ENCODE measurements around the gene SLC25A10. TPM values are rescaled to one million over a fixed set of nuclear protein-coding genes. Genes with fewer than 3 reads are reported as not detected.

Gene SLC25A10
- total RNA-seq, 1 donor from 2014 or later = 28.8 TPM

DNA sequence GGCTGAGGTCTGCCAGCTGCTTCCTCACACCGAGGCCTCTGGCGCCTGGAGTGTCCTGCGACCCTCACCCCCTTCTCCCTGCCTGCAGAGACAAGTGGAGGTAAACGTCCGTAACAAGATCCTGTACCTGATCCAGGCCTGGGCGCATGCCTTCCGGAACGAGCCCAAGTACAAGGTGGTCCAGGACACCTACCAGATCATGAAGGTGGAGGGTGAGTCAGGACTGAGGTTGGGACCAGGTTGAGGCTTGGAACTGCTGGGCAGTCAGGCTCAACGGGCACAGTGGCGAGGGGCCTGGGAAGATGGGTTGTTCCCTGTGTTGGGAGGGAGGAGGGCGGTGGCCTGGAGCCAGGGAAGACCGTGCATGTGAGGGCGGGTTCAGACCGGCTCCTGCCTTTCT, 23.5 kb upstream of the SLC25A10 start:
- H3K27ac Mint-ChIP-seq (ENCODE audit: unreplicated experiment) = no peak overlapping the region
- H3K4me3 Mint-ChIP-seq = no peak overlapping the region
- TF ChIP-seq, protein P1, sequence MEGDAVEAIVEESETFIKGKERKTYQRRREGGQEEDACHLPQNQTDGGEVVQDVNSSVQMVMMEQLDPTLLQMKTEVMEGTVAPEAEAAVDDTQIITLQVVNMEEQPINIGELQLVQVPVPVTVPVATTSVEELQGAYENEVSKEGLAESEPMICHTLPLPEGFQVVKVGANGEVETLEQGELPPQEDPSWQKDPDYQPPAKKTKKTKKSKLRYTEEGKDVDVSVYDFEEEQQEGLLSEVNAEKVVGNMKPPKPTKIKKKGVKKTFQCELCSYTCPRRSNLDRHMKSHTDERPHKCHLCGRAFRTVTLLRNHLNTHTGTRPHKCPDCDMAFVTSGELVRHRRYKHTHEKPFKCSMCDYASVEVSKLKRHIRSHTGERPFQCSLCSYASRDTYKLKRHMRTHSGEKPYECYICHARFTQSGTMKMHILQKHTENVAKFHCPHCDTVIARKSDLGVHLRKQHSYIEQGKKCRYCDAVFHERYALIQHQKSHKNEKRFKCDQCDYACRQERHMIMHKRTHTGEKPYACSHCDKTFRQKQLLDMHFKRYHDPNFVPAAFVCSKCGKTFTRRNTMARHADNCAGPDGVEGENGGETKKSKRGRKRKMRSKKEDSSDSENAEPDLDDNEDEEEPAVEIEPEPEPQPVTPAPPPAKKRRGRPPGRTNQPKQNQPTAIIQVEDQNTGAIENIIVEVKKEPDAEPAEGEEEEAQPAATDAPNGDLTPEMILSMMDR (conservative IDR thresholded peaks at IDR 0.05) = no peak
- H3K4me1 Mint-ChIP-seq = peaks cover 9% of the 10 kb centered on the region
- no peak for DNase-seq (ENCODE audit: low read depth, low spot score)
- H3K36me3 Mint-ChIP-seq (ENCODE audit: low read depth) = peaks cover 2% of the 10 kb centered on the region
- H3K9me3 Mint-ChIP-seq = no peaks in the 10 kb centered on the region
- H3K27me3 Mint-ChIP-seq (ENCODE audit: low read depth) = no peaks in the 10 kb centered on the region

DNA sequence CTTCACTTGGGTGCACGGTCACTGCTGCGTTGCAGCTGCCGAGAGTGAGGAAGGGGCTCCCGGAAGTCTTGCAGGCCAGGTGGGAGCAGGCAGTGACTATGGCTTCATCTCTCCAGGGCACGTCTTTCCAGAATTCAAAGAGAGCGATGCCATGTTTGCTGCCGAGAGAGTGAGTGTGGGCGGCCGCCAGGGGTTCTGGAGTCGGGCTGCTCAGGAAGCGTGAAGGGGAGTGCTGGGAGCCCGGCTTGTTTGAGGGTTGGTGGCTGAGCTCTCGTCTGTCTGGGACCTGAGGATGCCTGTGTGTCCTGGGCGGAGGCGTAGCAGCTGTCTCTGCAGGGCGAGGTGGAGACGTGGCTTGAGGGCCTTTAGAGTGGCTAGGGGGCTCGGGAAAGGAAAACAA, 22.0 kb upstream of the SLC25A10 start:
- Mint-ChIP-seq H3K27me3 (ENCODE audit: low read depth) (no peaks in the 10 kb centered on the region), H3K36me3 (ENCODE audit: low read depth) (peaks cover 2% of the 10 kb centered on the region), H3K4me3 (peak overlapping the region; percentile 15), H3K27ac (ENCODE audit: unreplicated experiment) (no peak overlapping the region), H3K9me3 (no peaks in the 10 kb centered on the region), H3K4me1 (no peaks in the 10 kb centered on the region)
- TF ChIP-seq, protein P1 (conservative IDR thresholded peaks at IDR 0.05) = no peak
- no peak for DNase-seq (ENCODE audit: low read depth, low spot score)

DNA sequence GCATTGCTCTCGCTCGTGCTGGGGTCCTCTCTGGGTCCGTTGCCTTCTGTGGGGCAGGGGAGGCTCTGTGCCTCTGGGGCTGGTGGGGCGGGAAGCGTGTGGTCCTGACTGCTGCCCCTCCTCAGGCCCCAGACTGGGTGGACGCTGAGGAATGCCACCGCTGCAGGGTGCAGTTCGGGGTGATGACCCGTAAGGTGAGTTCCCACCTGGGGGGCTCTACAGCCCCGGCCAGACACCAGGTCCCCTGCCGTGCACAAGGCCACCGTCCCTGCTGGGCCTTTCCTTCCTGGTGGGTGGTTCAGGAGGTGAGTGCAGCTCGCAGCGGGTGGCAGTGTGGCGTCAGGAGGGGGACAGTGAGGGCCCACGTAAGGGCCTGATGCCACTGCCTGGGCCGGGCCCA, 21.5 kb upstream of the SLC25A10 start:
- TF ChIP-seq, protein P1 (conservative IDR thresholded peaks at IDR 0.05) = no peak
- Mint-ChIP-seq H3K27me3 (ENCODE audit: low read depth) (no peaks in the 10 kb centered on the region), H3K36me3 (ENCODE audit: low read depth) (peaks cover 2% of the 10 kb centered on the region), H3K4me1 (no peaks in the 10 kb centered on the region), H3K27ac (ENCODE audit: unreplicated experiment) (no peak overlapping the region), H3K4me3 (no peak overlapping the region), H3K9me3 (no peaks in the 10 kb centered on the region)
- DNase-seq (ENCODE audit: low read depth, low spot score) = no peak

DNA sequence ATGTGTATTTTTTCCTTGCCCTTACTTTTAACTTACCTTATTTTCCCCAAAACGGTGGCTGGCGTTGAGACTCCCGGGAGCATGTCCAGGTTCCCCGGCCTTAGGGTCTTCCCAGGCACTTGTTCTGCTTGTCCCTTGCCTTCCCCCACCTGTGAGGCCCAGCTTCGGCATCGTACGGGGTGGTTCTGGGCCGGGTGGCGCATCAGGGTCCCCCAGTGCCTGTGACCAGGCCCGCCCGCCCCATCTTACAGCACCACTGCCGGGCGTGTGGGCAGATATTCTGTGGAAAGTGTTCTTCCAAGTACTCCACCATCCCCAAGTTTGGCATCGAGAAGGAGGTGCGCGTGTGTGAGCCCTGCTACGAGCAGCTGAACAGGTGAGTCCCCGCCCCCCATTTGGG, 20.9 kb upstream of the SLC25A10 start:
- H3K36me3 Mint-ChIP-seq (ENCODE audit: low read depth) = peaks cover 2% of the 10 kb centered on the region
- no peak overlapping the region for H3K27ac Mint-ChIP-seq (ENCODE audit: unreplicated experiment)
- H3K4me1 Mint-ChIP-seq = no peaks in the 10 kb centered on the region
- no peaks in the 10 kb centered on the region for H3K27me3 Mint-ChIP-seq (ENCODE audit: low read depth)
- TF ChIP-seq, protein P1 (conservative IDR thresholded peaks at IDR 0.05) = no peak
- H3K9me3 Mint-ChIP-seq = no peaks in the 10 kb centered on the region
- DNase-seq (ENCODE audit: low read depth, low spot score) = no peak
- H3K4me3 Mint-ChIP-seq = no peak overlapping the region

DNA sequence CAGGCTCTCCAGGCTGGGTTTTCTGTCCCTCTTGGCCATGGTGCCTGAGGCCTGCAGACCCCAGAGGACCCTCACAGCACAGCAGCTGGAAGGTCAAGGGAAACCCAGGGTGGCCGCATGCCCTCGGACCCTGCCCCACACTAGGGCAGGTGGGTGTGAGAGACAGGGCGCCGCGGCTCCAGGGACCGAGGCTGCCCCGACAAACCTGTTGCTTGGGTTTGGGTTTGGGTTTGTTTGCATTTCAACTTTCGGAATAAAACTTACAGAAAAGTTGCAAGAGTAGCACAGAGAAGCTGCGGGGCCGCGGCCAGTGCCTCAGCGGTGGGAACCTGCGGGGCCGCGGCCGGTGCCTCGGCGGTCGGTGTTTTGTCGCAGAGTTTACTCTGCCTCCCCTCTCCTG, 20.5 kb upstream of the SLC25A10 start:
- H3K36me3 Mint-ChIP-seq (ENCODE audit: low read depth) = no peaks in the 10 kb centered on the region
- DNase-seq (ENCODE audit: low read depth, low spot score) = no peak
- no peaks in the 10 kb centered on the region for H3K27me3 Mint-ChIP-seq (ENCODE audit: low read depth)

More for the DNA sequence above, 20.5 kb upstream of the SLC25A10 start:
- Mint-ChIP-seq H3K4me1 (no peaks in the 10 kb centered on the region), H3K27ac (ENCODE audit: unreplicated experiment) (no peak overlapping the region), H3K4me3 (no peak overlapping the region), H3K9me3 (no peaks in the 10 kb centered on the region)
- TF ChIP-seq, protein P1 (conservative IDR thresholded peaks at IDR 0.05) = no peak
